SK-N-SH treated with all-trans-retinoic acid at 6 μM for 48 hours (cell line): ENCODE measurements around the gene IL24.
A peak's percentile ranks its signal among the peaks of the same experiment; 100 is the strongest.

Source experiments
- ATAC-seq: fragments of 200-7000 bp; cut with Tn5 transposase; 3 replicates; pipeline ENCODE4 v1.9.1; 2020; ENCODE audit warnings: mild to moderate bottlenecking, moderate library complexity
- ARNTL ChIP-seq: fragments of 450-650 bp; formaldehyde crosslinking; IDR thresholded peaks from 2 replicates; pipeline ENCODE4 v1.5.0; 2020; ENCODE audit warnings: low read depth, mild to moderate bottlenecking, moderate library complexity, borderline replicate concordance
- BACH2 ChIP-seq: fragments of 250-450 bp; sonication (Bioruptor Pico); IDR thresholded peaks from 2 replicates; pipeline ENCODE4 v1.9.0; 2021; ENCODE audit warnings: mild to moderate bottlenecking, borderline replicate concordance
- CSDC2 ChIP-seq: fragments of 250-450 bp; sonication (Bioruptor Pico); IDR thresholded peaks from 2 replicates; pipeline ENCODE4 v1.5.0; 2020; ENCODE audit warnings: mild to moderate bottlenecking, moderate library complexity
- ESRRG ChIP-seq: fragments of 250-450 bp; sonication (Bioruptor Pico); IDR thresholded peaks from 2 replicates; pipeline ENCODE4 v1.6.1; 2021; ENCODE audit warnings: mild to moderate bottlenecking
- GLIS3 ChIP-seq: fragments of 250-450 bp; sonication (Bioruptor Pico); IDR thresholded peaks from 2 replicates; pipeline ENCODE4 v1.5.0; 2020; ENCODE audit warnings: mild to moderate bottlenecking, moderate library complexity
- ISL1 ChIP-seq: fragments of 250-450 bp; sonication (Bioruptor Pico); IDR thresholded peaks from 2 replicates; pipeline ENCODE4 v2.1.2; 2022; ENCODE audit warnings: mild to moderate bottlenecking, moderate library complexity
- OSR1 ChIP-seq: fragments of 250-450 bp; sonication (Bioruptor Pico); IDR thresholded peaks from 2 replicates; pipeline ENCODE4 v1.8.0; 2022; ENCODE audit warnings: moderate library complexity, mild to moderate bottlenecking, inconsistent platforms
- PPARA ChIP-seq: fragments of 250-450 bp; sonication (Bioruptor Pico); IDR thresholded peaks from 2 replicates; pipeline ENCODE4 v1.5.0; 2020; ENCODE audit warnings: mild to moderate bottlenecking, borderline replicate concordance
- RARB ChIP-seq: fragments of 250-450 bp; sonication (Bioruptor Pico); IDR thresholded peaks from 2 replicates; pipeline ENCODE4 v1.8.0; 2021; ENCODE audit warnings: mild to moderate bottlenecking, moderate library complexity
- SNAI2 ChIP-seq: fragments of 250-450 bp; sonication (Bioruptor Pico); IDR thresholded peaks from 2 replicates; pipeline ENCODE4 v1.5.0; 2020; ENCODE audit warnings: mild to moderate bottlenecking, moderate library complexity
- TCF4 ChIP-seq: fragments of 250-450 bp; sonication (Bioruptor Pico); IDR thresholded peaks from 2 replicates; pipeline ENCODE4 v1.8.0; 2021; ENCODE audit warnings: mild to moderate bottlenecking, moderate library complexity, borderline replicate concordance
- TOX ChIP-seq: fragments of 250-450 bp; sonication (Bioruptor Pico); IDR thresholded peaks from 2 replicates; pipeline ENCODE4 v1.8.0; 2021; ENCODE audit warnings: mild to moderate bottlenecking, moderate library complexity, borderline replicate concordance
- ZC3H10 ChIP-seq: fragments of 250-450 bp; sonication (Bioruptor Pico); IDR thresholded peaks from 2 replicates; pipeline ENCODE4 v1.5.1; 2021; ENCODE audit warnings: mild to moderate bottlenecking, moderate library complexity
- ZFP3 ChIP-seq: fragments of 250-450 bp; sonication (Bioruptor Pico); IDR thresholded peaks from 2 replicates; pipeline ENCODE4 v1.5.0; 2020; ENCODE audit warnings: mild to moderate bottlenecking, moderate library complexity
- ZFP30 ChIP-seq: fragments of 450-650 bp; formaldehyde crosslinking; IDR thresholded peaks from 2 replicates; pipeline ENCODE4 v1.5.0; 2022; ENCODE audit warnings: mild to moderate bottlenecking, moderate library complexity
- ZNF565 ChIP-seq: fragments of 450-650 bp; formaldehyde crosslinking; conservative IDR thresholded peaks from 2 replicates; pipeline ENCODE4 v1.5.0; 2020; ENCODE audit warnings: low read depth, mild to moderate bottlenecking, moderate library complexity
- ZNF70 ChIP-seq: fragments of 450-650 bp; formaldehyde crosslinking; IDR thresholded peaks from 2 replicates; pipeline ENCODE4 v1.5.0; 2020; ENCODE audit warnings: mild to moderate bottlenecking, moderate library complexity
- ZNF8 ChIP-seq: fragments of 450-650 bp; formaldehyde crosslinking; IDR thresholded peaks from 2 replicates; pipeline ENCODE4 v1.5.0; 2020; ENCODE audit warnings: mild to moderate bottlenecking, moderate library complexity
- TF ChIP-seq, protein P1 (sequence below): fragments of 250-450 bp; sonication (Bioruptor Pico); IDR thresholded peaks from 2 replicates; pipeline ENCODE4 v1.5.1; 2020; ENCODE audit warnings: low read depth, mild to moderate bottlenecking, moderate library complexity
- TF ChIP-seq, protein P2 (sequence below): fragments of 250-450 bp; sonication (Bioruptor Pico); IDR thresholded peaks from 2 replicates; pipeline ENCODE4 v1.5.1; 2021; ENCODE audit warnings: mild to moderate bottlenecking, moderate library complexity
- TF ChIP-seq, protein P3 (sequence below): fragments of 250-450 bp; sonication (Bioruptor Pico); IDR thresholded peaks from 2 replicates; pipeline ENCODE4 v1.8.0; 2020; ENCODE audit warnings: mild to moderate bottlenecking, moderate library complexity, borderline replicate concordance
- TF ChIP-seq, protein P4 (sequence below): fragments of 250-450 bp; sonication (Bioruptor Pico); IDR thresholded peaks from 2 replicates; pipeline ENCODE4 v1.8.0; 2021; ENCODE audit warnings: low read depth, mild to moderate bottlenecking, moderate library complexity, borderline replicate concordance

Gene IL24

DNA sequence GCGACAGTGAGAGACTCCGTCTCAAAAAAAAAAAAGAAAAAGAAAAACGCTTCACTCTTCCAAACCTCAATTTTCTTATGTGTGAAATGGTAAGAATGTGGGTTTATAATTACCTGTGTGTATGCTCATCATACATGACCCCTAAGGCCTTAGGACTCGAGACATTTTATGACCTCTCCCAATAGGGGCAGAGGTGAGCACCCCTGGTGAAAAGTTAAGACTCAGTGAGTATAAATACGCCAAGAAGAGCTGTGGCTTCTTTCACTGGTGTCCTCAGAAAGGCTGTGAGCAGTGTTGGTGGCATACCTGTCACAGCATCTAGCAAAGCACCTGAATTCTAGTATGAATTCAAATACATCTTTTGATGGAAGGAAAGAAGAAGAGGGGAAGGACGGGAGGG, 32.3 kb downstream of the IL24 start:
- no peak for ATAC-seq
- TF ChIP-seq OSR1 (CRISPR knock-in tag), result no peak
- no peak for TF ChIP-seq RARB
- no peak for TF ChIP-seq ARNTL (CRISPR knock-in tag)

DNA sequence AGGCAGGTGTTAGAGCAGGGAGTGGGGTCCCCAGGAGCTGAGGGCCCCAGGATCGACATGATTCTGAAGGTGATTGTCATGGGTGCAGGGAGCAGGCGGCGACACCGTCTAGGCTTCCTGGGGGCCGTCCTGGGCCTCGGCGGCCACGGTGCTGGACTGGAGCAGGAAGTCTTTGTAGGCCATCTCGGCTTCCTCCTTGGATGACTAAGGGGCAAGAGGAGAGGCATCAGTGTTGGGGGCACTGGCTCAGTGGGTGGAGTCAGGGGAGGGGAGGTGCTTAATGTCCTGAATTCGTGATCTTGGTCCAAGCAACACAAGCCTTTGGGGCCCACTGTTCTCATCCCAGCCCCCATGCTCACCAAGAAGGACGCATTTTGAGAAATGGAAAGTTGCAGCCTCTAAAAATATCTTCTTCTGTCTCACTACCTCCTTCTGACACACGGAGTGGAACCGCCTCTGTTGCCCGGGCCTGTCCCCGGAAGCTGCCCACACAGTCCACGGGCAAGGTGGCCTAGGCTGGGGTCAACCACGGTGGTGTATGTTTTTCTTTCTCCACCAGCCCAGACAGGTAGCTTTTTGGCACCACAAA, 33.1 kb downstream of the IL24 start:
- ATAC-seq, result no peak
- TF ChIP-seq TCF4 (CRISPR knock-in tag) (no peak), ZNF8 (CRISPR knock-in tag) (no peak), ZNF70 (CRISPR knock-in tag) (no peak), RARB (no peak), BACH2 (CRISPR knock-in tag) (no peak), SNAI2 (no peak), ISL1 (no peak), ESRRG (CRISPR knock-in tag) (no peak), ARNTL (CRISPR knock-in tag) (no peak), ZFP3 (CRISPR knock-in tag) (no peak), PPARA (CRISPR knock-in tag) (no peak), ZFP30 (CRISPR knock-in tag) (no peak), ZC3H10 (CRISPR knock-in tag) (no peak), TOX (no peak), CSDC2 (CRISPR knock-in tag) (no peak), ZNF565 (CRISPR knock-in tag) (no peak), GLIS3 (CRISPR knock-in tag) (no peak)
- TF ChIP-seq, protein P1, sequence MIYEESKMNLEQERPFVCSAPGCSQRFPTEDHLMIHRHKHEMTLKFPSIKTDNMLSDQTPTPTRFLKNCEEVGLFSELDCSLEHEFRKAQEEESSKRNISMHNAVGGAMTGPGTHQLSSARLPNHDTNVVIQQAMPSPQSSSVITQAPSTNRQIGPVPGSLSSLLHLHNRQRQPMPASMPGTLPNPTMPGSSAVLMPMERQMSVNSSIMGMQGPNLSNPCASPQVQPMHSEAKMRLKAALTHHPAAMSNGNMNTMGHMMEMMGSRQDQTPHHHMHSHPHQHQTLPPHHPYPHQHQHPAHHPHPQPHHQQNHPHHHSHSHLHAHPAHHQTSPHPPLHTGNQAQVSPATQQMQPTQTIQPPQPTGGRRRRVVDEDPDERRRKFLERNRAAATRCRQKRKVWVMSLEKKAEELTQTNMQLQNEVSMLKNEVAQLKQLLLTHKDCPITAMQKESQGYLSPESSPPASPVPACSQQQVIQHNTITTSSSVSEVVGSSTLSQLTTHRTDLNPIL, result no peak
- TF ChIP-seq, protein P2, sequence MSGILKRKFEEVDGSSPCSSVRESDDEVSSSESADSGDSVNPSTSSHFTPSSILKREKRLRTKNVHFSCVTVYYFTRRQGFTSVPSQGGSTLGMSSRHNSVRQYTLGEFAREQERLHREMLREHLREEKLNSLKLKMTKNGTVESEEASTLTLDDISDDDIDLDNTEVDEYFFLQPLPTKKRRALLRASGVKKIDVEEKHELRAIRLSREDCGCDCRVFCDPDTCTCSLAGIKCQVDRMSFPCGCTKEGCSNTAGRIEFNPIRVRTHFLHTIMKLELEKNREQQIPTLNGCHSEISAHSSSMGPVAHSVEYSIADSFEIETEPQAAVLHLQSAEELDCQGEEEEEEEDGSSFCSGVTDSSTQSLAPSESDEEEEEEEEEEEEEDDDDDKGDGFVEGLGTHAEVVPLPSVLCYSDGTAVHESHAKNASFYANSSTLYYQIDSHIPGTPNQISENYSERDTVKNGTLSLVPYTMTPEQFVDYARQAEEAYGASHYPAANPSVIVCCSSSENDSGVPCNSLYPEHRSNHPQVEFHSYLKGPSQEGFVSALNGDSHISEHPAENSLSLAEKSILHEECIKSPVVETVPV, result no peak
- TF ChIP-seq, protein P3, sequence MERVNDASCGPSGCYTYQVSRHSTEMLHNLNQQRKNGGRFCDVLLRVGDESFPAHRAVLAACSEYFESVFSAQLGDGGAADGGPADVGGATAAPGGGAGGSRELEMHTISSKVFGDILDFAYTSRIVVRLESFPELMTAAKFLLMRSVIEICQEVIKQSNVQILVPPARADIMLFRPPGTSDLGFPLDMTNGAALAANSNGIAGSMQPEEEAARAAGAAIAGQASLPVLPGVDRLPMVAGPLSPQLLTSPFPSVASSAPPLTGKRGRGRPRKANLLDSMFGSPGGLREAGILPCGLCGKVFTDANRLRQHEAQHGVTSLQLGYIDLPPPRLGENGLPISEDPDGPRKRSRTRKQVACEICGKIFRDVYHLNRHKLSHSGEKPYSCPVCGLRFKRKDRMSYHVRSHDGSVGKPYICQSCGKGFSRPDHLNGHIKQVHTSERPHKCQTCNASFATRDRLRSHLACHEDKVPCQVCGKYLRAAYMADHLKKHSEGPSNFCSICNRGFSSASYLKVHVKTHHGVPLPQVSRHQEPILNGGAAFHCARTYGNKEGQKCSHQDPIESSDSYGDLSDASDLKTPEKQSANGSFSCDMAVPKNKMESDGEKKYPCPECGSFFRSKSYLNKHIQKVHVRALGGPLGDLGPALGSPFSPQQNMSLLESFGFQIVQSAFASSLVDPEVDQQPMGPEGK (CRISPR knock-in tag), result no peak

DNA sequence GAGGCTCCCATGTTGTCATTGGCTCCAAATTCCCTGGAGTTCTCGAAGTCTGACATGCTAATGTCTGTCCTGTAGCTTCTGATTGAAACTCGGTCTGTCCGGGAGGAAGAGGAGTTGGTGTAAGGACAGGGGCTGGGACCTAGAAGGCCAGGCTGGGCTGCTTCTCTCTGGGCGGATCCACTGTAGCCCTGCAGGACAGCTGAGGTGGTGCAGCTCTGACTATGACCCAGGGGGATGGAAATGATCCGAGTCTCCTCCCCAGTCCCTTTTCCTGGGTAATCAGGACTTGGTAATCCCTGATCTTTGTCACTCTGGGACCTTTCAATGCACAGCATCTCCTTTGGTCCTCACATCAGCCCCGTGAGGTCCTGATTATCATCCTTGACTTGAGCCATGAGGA, 34.5 kb downstream of the IL24 start:
- 0 out of 3 replicates have a peak, but pooled peaks have one; percentile 23 for ATAC-seq
- TF ChIP-seq OSR1 (CRISPR knock-in tag) (no peak), ZFP3 (CRISPR knock-in tag) (no peak), CSDC2 (CRISPR knock-in tag) (no peak), ISL1 (no peak), SNAI2 (no peak), ZC3H10 (CRISPR knock-in tag) (no peak), ARNTL (CRISPR knock-in tag) (no peak), PPARA (CRISPR knock-in tag) (no peak)
- TF ChIP-seq, protein P1, result no peak
- TF ChIP-seq, protein P3 (CRISPR knock-in tag), result no peak
- TF ChIP-seq, all 23 proteins: peak for 0

DNA sequence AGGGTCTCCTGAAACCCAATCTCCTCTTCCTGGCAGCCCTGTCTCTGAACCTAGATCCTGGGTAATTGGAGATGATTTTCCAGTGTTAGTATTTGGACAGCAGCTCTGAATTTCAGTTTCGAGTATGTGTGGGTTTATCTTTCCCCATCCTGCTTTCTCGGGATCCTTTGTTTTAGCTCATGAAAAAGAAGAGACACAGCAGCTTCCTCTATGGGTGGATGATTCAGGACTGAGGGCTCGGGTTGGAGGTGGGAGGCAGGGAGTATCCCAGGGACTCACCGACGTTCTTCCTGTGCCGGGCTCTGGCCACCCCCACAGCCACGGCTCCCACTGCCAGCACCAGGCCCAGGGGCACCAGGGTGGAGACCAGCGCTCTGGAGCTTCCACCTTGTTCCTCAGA, 34.9 kb downstream of the IL24 start:
- ATAC-seq, result no peak
- TF ChIP-seq ZFP3 (CRISPR knock-in tag), result no peak
- no peak for TF ChIP-seq ARNTL (CRISPR knock-in tag)
- TF ChIP-seq, protein P4, sequence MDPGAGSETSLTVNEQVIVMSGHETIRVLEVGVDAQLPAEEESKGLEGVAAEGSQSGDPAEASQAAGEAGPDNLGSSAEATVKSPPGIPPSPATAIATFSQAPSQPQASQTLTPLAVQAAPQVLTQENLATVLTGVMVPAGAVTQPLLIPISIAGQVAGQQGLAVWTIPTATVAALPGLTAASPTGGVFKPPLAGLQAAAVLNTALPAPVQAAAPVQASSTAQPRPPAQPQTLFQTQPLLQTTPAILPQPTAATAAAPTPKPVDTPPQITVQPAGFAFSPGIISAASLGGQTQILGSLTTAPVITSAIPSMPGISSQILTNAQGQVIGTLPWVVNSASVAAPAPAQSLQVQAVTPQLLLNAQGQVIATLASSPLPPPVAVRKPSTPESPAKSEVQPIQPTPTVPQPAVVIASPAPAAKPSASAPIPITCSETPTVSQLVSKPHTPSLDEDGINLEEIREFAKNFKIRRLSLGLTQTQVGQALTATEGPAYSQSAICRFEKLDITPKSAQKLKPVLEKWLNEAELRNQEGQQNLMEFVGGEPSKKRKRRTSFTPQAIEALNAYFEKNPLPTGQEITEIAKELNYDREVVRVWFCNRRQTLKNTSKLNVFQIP, result no peak
- TF ChIP-seq ISL1, result no peak
- no peak for TF ChIP-seq GLIS3 (CRISPR knock-in tag)
- TF ChIP-seq ESRRG (CRISPR knock-in tag), result no peak
- no peak for TF ChIP-seq TCF4 (CRISPR knock-in tag)
- no peak for TF ChIP-seq ZNF70 (CRISPR knock-in tag)
- TF ChIP-seq ZC3H10 (CRISPR knock-in tag), result no peak
- no peak for TF ChIP-seq OSR1 (CRISPR knock-in tag)
- no peak for TF ChIP-seq CSDC2 (CRISPR knock-in tag)
- TF ChIP-seq, protein P2, result no peak
- TF ChIP-seq RARB, result no peak
- TF ChIP-seq PPARA (CRISPR knock-in tag), result no peak
- TF ChIP-seq BACH2 (CRISPR knock-in tag), result no peak
- no peak for TF ChIP-seq ZNF8 (CRISPR knock-in tag)
- no peak for TF ChIP-seq SNAI2
- TF ChIP-seq ZFP30 (CRISPR knock-in tag), result no peak
